Transverse colon (tissue), 4 donors: ENCODE data around the gene GSC.

Source experiments
- CTCF ChIP-seq, 5 experiments: fragments of 200-600 bp in 3 of 5; fragments of 450-650 bp in 2 of 5; sonication (generic) in 3 of 5; IDR thresholded peaks; 1 replicate in 2 of 5; 2 replicates in 3 of 5; pipeline ENCODE4 v1.5.1; 2016 to 2017; ENCODE audit warnings: antibody characterized with exemption in 5 of 5, inconsistent platforms in 3 of 5, mild to moderate bottlenecking in 2 of 5, moderate library complexity in 1 of 5
- EP300 ChIP-seq: sonication (generic); formaldehyde crosslinking; IDR thresholded peaks from one replicate; pipeline ENCODE4 v1.6.1; 2017; ENCODE audit warnings: antibody characterized with exemption, low read depth
- POLR2A ChIP-seq: fragments of 450-650 bp; IDR thresholded peaks from one replicate; pipeline ENCODE4 v1.6.1; 2016; ENCODE audit warnings: antibody characterized with exemption, mild to moderate bottlenecking, moderate library complexity
- POLR2AphosphoS5 ChIP-seq, 3 donors: sonication (generic); formaldehyde crosslinking; IDR thresholded peaks; one replicate each; pipeline ENCODE4 v1.6.1; 2016; ENCODE audit warnings: antibody characterized with exemption in 3 of 3

DNA sequence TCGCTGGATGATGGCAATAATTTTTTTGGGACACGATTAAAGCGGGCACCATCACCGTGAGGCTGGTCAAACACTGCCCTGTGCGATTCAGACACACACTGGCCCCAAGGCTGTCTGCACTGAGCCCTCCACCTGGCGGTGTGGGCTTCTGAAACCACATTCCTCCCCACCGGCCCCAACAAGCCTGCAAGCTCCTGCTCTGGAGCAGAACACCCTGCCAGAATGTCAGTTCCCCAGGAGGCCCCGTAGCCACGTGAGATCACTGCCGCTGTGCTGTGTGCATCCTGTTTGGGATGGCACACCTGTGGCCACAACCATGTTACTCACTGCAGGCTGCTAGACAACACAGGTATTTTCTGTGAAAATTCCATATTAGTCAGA lies 7.9 kb downstream of the GSC start:
- TF ChIP-seq POLR2A = no peak
- TF ChIP-seq CTCF (IDR thresholded peaks at IDR 0.05) = no peak
- no peak for TF ChIP-seq EP300
- no peak for TF ChIP-seq POLR2AphosphoS5 (IDR thresholded peaks at IDR 0.05)
